Mucosa of rectum (tissue), 2 donors: ENCODE measurements around the gene FCER2.

Experiments used
- H3K27ac ChIP-seq, 2 donors: one replicate each; pipeline ENCODE4 v1.7.0; 2013; ENCODE audit warnings: inconsistent platforms in 2 of 2, low read depth in 2 of 2, low read length in 2 of 2
- H3K27me3 ChIP-seq, 2 donors: one replicate each; pipeline ENCODE4 v1.7.0; 2013; ENCODE audit warnings: low read length in 2 of 2; ENCODE audit not compliant: control insufficient read depth in 2 of 2, insufficient read depth in 2 of 2
- H3K36me3 ChIP-seq, 2 donors: one replicate each; pipeline ENCODE4 v1.7.0; 2013; ENCODE audit warnings: low read length in 2 of 2; ENCODE audit not compliant: control insufficient read depth in 2 of 2, insufficient read depth in 2 of 2
- H3K4me1 ChIP-seq, 2 donors: one replicate each; pipeline ENCODE4 v1.7.0; 2013; ENCODE audit warnings: low read length in 2 of 2, mild to moderate bottlenecking in 1 of 2; ENCODE audit not compliant: control insufficient read depth in 2 of 2, insufficient read depth in 2 of 2
- H3K4me3 ChIP-seq, 2 donors: one replicate each; pipeline ENCODE4 v1.7.0; 2013; ENCODE audit warnings: low read length in 2 of 2
- H3K9ac ChIP-seq, 2 donors: one replicate each; pipeline ENCODE4 v1.7.0; 2013; ENCODE audit warnings: low read length in 2 of 2, low read depth in 1 of 2, mild to moderate bottlenecking in 1 of 2
- H3K9me3 ChIP-seq, 2 donors: one replicate each; pipeline ENCODE4 v1.7.0; 2013; ENCODE audit warnings: low read length in 2 of 2; ENCODE audit not compliant: control insufficient read depth in 2 of 2
- donor health status: healthy.
- donor health status: Normal muscosa, but diverticular disease.

The FCER2 gene

GRCh38 chr19:7687177-7687576 lies 14.8 kb downstream of the FCER2 start:
- H3K9ac ChIP-seq: no peak overlapping the region
- H3K9me3 ChIP-seq: no peaks in the 10 kb centered on the region
- H3K27me3 ChIP-seq: no peaks in the 10 kb centered on the region
- H3K27ac ChIP-seq: no peak overlapping the region
- H3K4me3 ChIP-seq: no peak overlapping the region
- H3K4me1 ChIP-seq: no peaks in the 10 kb centered on the region
- peaks cover 3 to 12% of the 10 kb centered on the region in 2 donors for H3K36me3 ChIP-seq

GRCh38 chr19:7685546-7686445 lies 16.1 kb downstream of the FCER2 start:
- no peaks in the 10 kb centered on the region for H3K9me3 ChIP-seq
- peaks cover 4 to 5% of the 10 kb centered on the region in 2 donors for H3K4me1 ChIP-seq

GRCh38 chr19:7682175-7682855 lies 19.6 kb downstream of the FCER2 start:
- Histone ChIP-seq H3K9ac (no peak overlapping the region), H3K36me3 (peaks cover 3 to 12% of the 10 kb centered on the region in 2 donors), H3K9me3 (no peaks in the 10 kb centered on the region), H3K4me1 (peaks cover 12 to 14% of the 10 kb centered on the region in 2 donors), H3K27me3 (peaks cover 4 to 13% of the 10 kb centered on the region in 2 donors), H3K27ac (no peak overlapping the region), H3K4me3 (peak overlapping the region; percentile 79 to 94)

More at GRCh38 chr19:7685546-7686445, 16.1 kb downstream of the FCER2 start:
- no peak overlapping the region for H3K4me3 ChIP-seq
- H3K27ac ChIP-seq: no peak overlapping the region
- H3K36me3 ChIP-seq: peaks cover 3 to 12% of the 10 kb centered on the region in 2 donors
- no peak overlapping the region for H3K9ac ChIP-seq
- H3K27me3 ChIP-seq: no peaks in the 10 kb centered on the region

GRCh38 chr19:7681340-7682174 lies 20.4 kb downstream of the FCER2 start:
- Histone ChIP-seq H3K9ac (peak overlapping the region; percentile 84 to 96), H3K27me3 (peaks cover 4 to 13% of the 10 kb centered on the region in 2 donors), H3K36me3 (peaks cover 3 to 12% of the 10 kb centered on the region in 2 donors), H3K4me1 (peaks cover 12 to 14% of the 10 kb centered on the region in 2 donors), H3K27ac (peak overlapping the region; percentile 70 to 80), H3K9me3 (no peaks in the 10 kb centered on the region), H3K4me3 (peak overlapping the region; percentile 79 to 94)

- Histone ChIP-seq H3K27me3 (peaks cover 4 to 13% of the 10 kb centered on the region in 2 donors), H3K27ac (peak within 1 kb of the TSS; percentile 70 to 80), H3K4me3 (peak within 1 kb of the TSS; percentile 79 to 94), H3K4me1 (peaks cover 12 to 14% of the 10 kb centered on the region in 2 donors), H3K9ac (peak within 1 kb of the TSS; percentile 84 to 96), H3K9me3 (no peaks in the 10 kb centered on the region), H3K36me3 (peaks cover 3 to 12% of the 10 kb centered on the region in 2 donors)
Observed at GRCh38 chr19:7680606-7681339, 21.2 kb downstream of the FCER2 start, which contains the start of gene TRAPPC5. TSS of gene TRAPPC5 (plus strand) at chr19:7680833. CDS start at chr19:7682254, 1,421 bp downstream.

GRCh38 chr19:7679771-7680605 lies 21.9 kb downstream of the FCER2 start:
- Histone ChIP-seq H3K27me3 (peaks cover 4 to 13% of the 10 kb centered on the region in 2 donors), H3K36me3 (peaks cover 3 to 12% of the 10 kb centered on the region in 2 donors), H3K4me1 (peaks cover 12 to 14% of the 10 kb centered on the region in 2 donors), H3K9ac (peak overlapping the region; percentile 36 to 56), H3K4me3 (peak overlapping the region; percentile 79 to 94), H3K27ac (no peak overlapping the region), H3K9me3 (no peaks in the 10 kb centered on the region)

- H3K4me3 ChIP-seq: no peak overlapping the region
Observed at GRCh38 chr19:7678971-7679751, 22.8 kb downstream of the FCER2 start.

GRCh38 chr19:7677669-7678311 lies 24.1 kb downstream of the FCER2 start:
- peaks cover 3 to 5% of the 10 kb centered on the region in 2 donors for H3K36me3 ChIP-seq
- H3K9ac ChIP-seq: no peak overlapping the region
- peaks cover 4 to 13% of the 10 kb centered on the region in 2 donors for H3K27me3 ChIP-seq
- H3K27ac ChIP-seq: no peak overlapping the region
- H3K9me3 ChIP-seq: no peaks in the 10 kb centered on the region
- no peak overlapping the region for H3K4me3 ChIP-seq
- peaks cover 12 to 14% of the 10 kb centered on the region in 2 donors for H3K4me1 ChIP-seq

More at GRCh38 chr19:7678971-7679751, 22.8 kb downstream of the FCER2 start:
- peaks cover 4 to 13% of the 10 kb centered on the region in 2 donors for H3K27me3 ChIP-seq
- H3K9ac ChIP-seq: no peak overlapping the region
- H3K4me1 ChIP-seq: peaks cover 12 to 14% of the 10 kb centered on the region in 2 donors
- peaks cover 3 to 12% of the 10 kb centered on the region in 2 donors for H3K36me3 ChIP-seq
- H3K9me3 ChIP-seq: no peaks in the 10 kb centered on the region
- H3K27ac ChIP-seq: no peak overlapping the region
